Measurements from ENCODE around the gene ANTXR1.

ANTXR1 gene

GRCh38 chr2:69177785-69178636 lies 165.0 kb downstream of the ANTXR1 start:
- peak in 49 of 58 donors; percentile 8 to 86 (median 41) for DNase-seq

- no peak for DNase-seq
Measured at GRCh38 chr2:69178756-69179155, 165.8 kb downstream of the ANTXR1 start.

DNA sequence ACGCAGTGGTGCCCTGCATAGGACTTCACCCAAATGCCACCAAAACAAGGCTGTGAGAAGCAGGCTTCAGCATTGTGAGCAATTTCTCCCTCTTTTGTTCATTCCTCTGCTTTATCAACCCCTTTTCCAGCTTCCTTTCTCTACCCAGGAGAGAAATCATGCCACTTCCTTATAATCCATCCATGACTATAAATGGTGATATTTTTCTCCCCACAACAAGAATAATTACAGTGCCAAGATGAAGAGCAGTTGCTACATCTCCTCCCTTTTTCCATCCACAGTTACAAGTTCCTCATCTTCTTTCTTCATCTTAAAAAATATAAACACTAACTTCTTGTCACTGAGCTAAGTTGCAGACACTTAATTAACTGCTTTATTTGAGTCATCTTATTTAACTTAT lies 167.2 kb downstream of the ANTXR1 start:
- DNase-seq = no peak

- no peak for DNase-seq
Measured at GRCh38 chr2:69180974-69181373, 168.0 kb downstream of the ANTXR1 start.

DNA sequence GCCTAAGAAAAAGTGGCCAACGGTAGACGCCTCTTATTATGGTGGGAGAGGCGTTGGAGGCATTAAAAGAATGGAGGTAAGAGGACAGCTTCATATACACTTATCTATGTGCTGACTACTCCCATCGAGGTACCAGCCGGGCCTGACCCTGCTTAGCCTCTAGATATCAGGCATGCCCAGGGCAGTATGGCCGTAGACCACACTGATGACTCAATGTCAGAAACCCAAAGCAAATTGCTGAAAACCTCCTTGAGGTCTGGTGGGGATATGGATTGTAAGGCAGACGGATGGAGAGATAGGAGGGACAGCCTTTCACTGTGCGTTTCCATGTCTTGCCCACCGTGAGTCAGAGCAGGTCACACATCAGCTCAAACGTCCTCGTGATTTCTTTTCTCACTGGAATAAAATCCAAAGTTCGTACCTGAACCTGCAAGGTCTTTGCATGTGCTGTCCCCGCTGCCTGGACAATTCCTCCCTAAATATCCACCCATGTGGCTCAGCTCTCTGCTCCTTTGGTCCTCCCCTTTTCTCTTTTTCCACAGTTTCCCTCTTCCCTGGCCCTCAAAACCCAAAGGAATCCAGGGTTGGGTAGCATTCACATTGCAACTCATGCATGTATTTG lies 168.9 kb downstream of the ANTXR1 start:
- DNase-seq = no peak

- no peak for DNase-seq
Measured at GRCh38 chr2:69183659-69184058, 170.7 kb downstream of the ANTXR1 start.

GRCh38 chr2:69184224-69184623 lies 171.2 kb downstream of the ANTXR1 start:
- DNase-seq = no peak

DNA sequence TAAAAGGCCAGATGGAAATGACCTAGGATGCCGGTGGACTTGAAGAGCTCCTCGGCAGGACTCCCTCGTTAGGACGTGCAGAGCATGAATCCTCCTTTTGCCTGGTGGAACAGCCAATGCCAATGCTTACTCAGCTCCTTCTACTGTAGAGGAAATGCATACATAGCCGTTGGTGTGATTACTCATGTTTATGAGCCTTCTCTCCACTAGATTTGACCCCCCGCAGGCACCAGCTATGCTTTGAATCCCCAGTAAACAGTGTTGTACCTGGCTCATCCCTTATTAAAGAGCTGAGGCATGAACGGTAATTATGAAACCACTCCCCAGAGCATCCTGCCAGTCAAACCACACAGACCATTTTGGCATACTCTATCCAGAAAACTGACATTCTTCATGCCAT lies 172.8 kb downstream of the ANTXR1 start:
- no peak for DNase-seq

DNA sequence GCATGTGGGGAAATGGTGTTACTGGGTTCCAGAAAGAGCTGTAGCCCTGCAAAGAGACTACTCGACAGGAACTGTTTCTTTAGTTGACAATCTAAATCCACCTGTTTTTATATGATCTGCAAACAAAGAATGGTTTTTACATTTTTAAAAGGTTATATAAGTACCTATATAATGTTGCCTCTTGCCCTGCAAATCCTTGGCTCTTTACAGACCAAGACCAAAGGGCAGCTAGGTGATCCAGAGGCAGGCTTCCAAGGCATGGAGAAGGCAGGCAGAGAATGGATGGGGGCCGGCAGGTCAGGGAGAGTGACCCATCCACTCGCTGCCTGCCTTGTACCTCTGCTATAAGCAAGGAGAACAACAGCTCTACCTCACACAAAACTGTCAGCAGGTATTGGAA lies 173.6 kb downstream of the ANTXR1 start:
- DNase-seq = no peak

GRCh38 chr2:69188182-69188900 lies 175.4 kb downstream of the ANTXR1 start:
- DNase-seq = peak in 1 of 58 donors; percentile 3

DNA sequence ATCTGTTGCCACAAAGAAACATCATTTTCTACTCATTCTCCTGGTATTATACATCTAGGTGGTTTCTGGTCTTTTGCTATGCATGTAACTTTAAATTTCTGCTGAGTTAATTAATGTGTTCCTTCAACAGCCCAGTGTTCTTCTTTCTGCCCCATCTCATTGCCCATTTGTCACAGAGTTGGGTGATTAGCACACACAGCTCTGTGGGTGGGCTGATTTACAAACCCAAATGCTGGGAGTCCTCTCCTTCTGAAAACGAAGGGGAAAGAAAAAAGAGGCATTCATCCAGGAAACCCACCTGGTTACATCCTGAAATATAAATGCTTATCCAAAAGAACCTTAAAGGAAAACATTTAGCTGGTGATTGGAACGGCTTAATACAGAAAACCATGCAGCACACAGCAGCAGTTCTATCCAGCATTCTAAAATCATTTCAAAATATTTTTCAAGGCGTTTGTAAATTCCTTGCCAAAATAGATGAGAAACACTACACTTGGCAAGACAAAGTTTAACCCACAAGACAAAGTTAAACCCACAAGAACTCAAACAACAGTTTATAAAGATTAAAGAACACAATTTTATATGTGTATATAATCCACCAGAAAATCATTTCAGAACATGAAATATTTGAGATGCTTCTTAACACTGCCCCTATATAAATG lies 177.9 kb downstream of the ANTXR1 start:
- DNase-seq = no peak

GRCh38 chr2:69191634-69192033 lies 178.7 kb downstream of the ANTXR1 start:
- DNase-seq = no peak

DNA sequence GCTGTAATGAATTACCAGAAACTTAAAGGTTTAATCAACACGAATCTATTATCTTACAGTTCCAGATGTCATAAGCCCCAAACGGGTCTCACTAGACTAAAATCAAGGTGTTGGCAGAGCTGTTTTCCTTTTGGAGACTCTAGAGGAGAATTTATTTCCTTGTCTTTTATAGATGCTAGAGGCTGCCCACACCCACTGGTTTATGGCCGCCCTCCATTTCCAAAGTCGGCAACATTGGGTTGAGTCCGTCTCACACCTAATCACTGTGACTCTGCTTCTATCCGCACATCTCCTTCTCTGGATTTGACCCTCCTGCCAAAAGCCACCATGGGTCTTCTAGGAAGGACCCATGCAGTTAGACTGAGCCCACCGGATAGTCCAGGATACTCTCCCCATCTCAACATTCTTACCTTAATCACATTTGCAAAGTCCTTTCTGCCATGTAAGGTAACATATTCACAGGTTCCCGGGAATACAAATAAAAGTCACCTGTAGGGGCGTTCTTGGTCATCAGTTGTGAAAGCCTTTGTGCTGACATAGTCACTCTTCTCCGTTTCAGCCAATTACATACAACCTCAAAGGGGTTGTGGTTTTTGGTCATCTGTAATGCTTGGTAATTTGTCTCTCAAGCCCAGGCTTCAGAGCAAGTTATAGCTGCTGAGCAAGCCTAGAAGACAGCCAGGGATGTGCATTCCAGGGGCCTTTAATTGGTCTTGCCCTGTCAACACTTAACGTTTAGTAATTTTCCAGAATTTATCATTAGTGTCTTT lies 179.4 kb downstream of the ANTXR1 start:
- DNase-seq = no peak

GRCh38 chr2:69195706-69196105 lies 182.7 kb downstream of the ANTXR1 start:
- DNase-seq = no peak

DNA sequence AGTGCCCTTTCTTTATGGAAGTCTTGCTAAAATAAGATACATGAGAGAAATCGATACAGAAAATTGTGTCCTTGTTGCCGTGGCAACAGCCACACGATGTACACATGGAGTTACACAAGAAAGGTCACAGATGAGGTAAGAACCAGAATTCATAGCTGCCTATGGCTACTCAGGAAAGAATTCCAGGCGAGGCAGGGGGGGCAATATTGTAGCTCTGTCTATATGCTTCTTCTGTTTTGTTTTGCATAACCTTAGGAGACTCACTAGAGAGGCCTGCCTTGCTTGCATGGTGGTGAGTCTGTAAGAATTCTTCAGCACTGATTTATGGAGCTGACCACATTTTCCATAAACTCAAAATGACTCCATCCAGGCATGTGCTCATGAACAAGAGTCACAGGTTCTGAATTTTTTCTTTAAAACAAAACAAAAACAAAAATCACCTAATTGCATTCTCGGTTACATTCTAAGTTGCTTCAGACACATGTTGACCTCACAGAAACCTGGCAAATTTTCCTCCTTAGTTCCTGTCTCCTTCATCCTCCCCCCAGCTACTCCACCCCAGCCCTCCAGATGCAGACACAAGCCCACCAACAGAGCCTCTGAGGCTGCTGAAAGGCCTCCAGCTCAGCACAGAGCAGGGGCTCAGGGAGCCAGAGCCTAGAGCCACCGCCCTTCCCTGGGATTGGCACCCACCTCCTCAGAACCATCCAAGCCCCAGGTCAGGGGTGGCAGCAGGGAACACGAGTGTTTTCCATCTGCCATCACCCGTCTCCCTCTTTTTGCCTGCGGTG lies 183.5 kb downstream of the ANTXR1 start:
- DNase-seq = no peak

- no peak for DNase-seq
Measured at GRCh38 chr2:69200107-69200520, 187.1 kb downstream of the ANTXR1 start.

GRCh38 chr2:69201259-69201658 lies 188.3 kb downstream of the ANTXR1 start:
- no peak for DNase-seq

DNA sequence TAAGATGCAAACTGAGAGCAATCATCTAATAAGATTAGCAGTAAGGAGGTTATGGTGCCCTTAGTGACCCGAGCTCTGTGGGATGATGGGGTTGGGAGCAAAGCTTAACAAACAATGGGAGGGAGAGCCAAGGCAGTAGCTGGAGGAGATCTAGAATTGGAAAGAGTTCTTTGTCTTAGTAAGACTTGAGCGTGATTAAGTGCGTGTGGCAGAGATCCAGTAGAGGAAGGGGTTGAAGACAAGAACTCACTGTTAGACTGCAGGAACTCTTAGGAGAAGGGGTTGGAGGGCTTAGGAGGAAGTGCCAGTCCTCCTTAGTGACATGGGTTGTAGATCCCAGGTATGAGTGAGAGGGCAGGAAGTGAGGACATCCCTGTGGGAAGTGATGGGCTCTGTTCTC lies 189.3 kb downstream of the ANTXR1 start:
- DNase-seq = no peak

- DNase-seq = no peak
Measured at GRCh38 chr2:69203166-69203985, 190.4 kb downstream of the ANTXR1 start.
